IPS-15b (cell line): ENCODE data around the gene CDC26.
"Not testable (repeated sequence)": the region's sequence is repeated elsewhere in the genome, so short reads cannot be mapped to it uniquely, and the experiment has no call there.

Experiments used
- H3K27me3 ChIP-seq: one replicate; pipeline ENCODE4 v1.6.1; 2013; ENCODE audit warnings: low read length; ENCODE audit not compliant: control insufficient read depth, insufficient read depth
- H3K36me3 ChIP-seq: one replicate; pipeline ENCODE4 v1.6.1; 2013; ENCODE audit warnings: low read length; ENCODE audit not compliant: control insufficient read depth, insufficient read depth
- H3K4me1 ChIP-seq: one replicate; pipeline ENCODE4 v1.6.1; 2013; ENCODE audit warnings: mild to moderate bottlenecking, low read length; ENCODE audit not compliant: control insufficient read depth, insufficient read depth
- H3K4me3 ChIP-seq: one replicate; pipeline ENCODE4 v1.5.1; 2013; ENCODE audit warnings: low read depth, low read length
- H3K9ac ChIP-seq: one replicate; pipeline ENCODE4 v1.6.1; 2013; ENCODE audit warnings: low read depth, mild to moderate bottlenecking, low read length
- H3K9me3 ChIP-seq: one replicate; pipeline ENCODE4 v1.6.1; 2013; ENCODE audit warnings: mild to moderate bottlenecking, low read length; ENCODE audit not compliant: control insufficient read depth, insufficient read depth

CDC26 gene

DNA sequence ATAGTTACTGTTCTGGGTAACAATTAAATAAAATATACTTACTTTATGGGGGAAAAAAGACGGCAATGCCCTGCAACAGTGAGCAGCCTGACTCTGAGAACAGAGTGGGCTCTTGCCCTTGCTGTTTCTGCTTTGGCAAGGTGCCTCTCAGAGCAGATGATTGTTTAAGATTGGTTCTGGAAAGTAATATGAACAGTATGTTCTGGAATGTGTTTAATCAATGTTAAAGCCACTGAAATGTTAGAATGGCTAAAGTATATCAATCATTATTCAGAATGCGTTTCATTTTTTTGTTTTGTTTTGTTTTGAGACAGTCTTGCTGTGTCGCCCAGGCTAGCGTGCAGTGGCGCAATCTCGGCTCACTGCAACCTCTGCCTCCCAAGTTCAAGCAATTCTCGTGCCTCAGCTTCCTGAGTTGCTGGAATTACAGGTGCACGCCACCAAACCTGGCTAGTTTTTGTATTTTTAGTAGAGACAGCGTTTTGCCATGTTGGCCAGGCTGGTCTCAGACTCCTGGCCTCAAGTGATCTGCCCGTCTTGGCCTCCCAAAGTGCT lies 39.6 kb downstream of the CDC26 start:
- H3K9me3 ChIP-seq, H3K4me1 ChIP-seq, H3K36me3 ChIP-seq, H3K4me3 ChIP-seq, H3K27me3 ChIP-seq, H3K9ac ChIP-seq: not testable (repeated sequence)

DNA sequence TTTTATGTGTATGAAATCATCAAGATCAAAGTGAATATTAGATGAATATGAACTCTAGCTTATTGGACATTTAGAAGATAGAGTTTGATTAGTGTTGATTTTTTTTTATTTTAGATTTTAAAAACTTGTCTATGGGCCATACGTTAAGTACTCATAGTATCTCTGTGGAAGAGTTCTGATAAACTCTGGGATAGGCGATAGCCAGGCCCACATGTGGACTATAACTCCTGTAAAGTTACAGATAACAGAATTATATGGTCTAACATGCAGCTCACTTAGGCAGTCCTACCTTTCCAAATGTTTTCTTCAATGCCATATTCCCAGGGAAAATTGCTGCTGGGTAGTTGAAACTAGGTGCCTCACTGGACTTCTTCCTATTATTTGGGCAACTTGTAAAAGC lies 43.7 kb downstream of the CDC26 start:
- no peak overlapping the region for H3K9ac ChIP-seq
- H3K4me3 ChIP-seq, result no peak overlapping the region
- H3K27me3 ChIP-seq, result no peaks in the 10 kb centered on the region
- H3K9me3 ChIP-seq, result no peaks in the 10 kb centered on the region
- H3K36me3 ChIP-seq, result peaks cover 2% of the 10 kb centered on the region
- no peaks in the 10 kb centered on the region for H3K4me1 ChIP-seq

DNA sequence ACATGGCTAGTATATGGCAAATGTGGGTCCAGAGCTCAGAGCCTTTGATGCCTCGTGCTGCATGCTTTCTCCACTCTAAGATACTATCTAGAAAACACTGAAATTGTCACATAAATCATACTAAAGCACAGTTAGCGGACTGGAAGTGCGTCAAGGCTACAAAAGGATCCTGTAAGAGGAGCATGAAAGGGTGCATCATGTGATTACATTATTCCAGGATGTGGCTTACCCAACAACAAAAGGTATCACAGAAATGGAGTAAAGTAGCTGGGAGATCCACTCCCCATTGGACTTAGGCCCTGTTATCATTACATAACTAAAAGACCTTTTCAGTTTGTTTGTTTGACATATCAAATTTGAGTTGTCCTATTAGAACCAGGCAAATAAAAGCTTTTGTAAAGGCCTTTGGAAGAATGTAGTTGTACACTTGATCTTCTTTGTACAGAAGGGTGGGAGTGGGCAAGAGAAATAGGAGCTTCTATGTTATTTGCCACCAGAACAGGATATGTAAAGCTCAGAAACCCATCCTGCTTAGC lies 47.2 kb downstream of the CDC26 start:
- Histone ChIP-seq H3K27me3 (no peaks in the 10 kb centered on the region), H3K9me3 (no peaks in the 10 kb centered on the region), H3K4me1 (no peaks in the 10 kb centered on the region), H3K4me3 (no peak overlapping the region), H3K9ac (no peak overlapping the region), H3K36me3 (peaks cover 2% of the 10 kb centered on the region)

DNA sequence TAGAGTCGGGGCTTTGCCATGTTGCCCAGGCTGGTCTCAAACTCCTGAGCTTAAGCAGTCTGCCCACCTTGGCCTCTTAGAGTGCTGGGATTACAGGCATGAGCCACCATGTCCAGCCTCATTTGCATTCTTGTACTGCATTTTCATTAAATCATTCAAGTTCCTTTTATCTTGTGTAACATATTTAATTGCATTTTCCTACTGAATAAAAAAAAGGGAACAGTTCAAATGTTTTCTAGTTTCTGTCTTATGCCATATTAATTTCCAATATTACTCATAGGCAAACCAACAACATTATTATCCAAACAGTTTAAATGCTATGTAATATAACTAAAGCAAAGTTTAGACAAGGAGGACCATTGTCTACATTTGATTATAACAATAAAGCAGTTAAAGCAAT lies 47.9 kb downstream of the CDC26 start:
- Histone ChIP-seq H3K4me3 (no peak overlapping the region), H3K36me3 (peaks cover 2% of the 10 kb centered on the region), H3K4me1 (peaks cover 3% of the 10 kb centered on the region), H3K9me3 (no peaks in the 10 kb centered on the region), H3K27me3 (no peaks in the 10 kb centered on the region), H3K9ac (no peak overlapping the region)

DNA sequence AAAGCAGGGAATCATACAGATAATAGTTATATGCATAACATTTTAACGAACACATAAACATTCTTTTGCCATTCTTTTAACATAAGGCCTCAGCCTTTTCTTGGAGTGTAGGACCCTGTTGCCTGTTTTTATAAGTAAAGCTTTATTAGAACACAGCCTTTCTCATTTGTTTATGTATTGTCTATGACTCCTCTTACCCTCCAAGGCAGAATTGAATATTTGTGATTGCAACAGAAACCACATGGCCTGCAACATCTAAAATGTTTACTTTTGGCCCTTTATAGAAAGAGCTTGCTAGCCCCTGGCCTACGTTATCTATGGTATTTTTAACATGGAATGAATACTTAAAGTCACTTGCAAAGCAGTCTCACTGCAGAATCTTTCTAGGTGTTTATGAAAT lies 51.4 kb downstream of the CDC26 start:
- Histone ChIP-seq H3K9me3 (no peaks in the 10 kb centered on the region), H3K27me3 (no peaks in the 10 kb centered on the region), H3K36me3 (peaks cover 2% of the 10 kb centered on the region), H3K9ac (no peak overlapping the region), H3K4me3 (no peak overlapping the region), H3K4me1 (peaks cover 7% of the 10 kb centered on the region)

DNA sequence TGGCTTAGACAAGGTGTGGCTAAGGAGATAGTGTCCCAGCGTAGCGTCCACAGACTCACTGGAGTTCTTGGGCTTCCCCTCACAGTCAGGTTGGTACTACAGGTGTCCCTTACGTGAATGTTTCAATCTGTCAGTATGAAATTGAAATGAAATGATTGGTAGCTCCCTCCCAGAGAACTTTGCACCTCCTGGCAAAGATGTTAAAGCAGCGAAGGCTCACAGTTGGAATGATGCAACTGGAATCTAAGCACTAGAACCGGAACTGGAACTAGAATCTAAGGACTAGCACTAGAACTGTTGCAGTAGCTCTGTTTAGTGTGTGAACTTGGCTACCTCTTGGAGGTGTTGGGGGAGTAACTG lies 52.9 kb downstream of the CDC26 start:
- Histone ChIP-seq H3K4me3 (peak overlapping the region; percentile 98), H3K27me3 (no peaks in the 10 kb centered on the region), H3K4me1 (peaks cover 7% of the 10 kb centered on the region), H3K9ac (peak overlapping the region; percentile 74), H3K9me3 (no peaks in the 10 kb centered on the region), H3K36me3 (no peaks in the 10 kb centered on the region)

DNA sequence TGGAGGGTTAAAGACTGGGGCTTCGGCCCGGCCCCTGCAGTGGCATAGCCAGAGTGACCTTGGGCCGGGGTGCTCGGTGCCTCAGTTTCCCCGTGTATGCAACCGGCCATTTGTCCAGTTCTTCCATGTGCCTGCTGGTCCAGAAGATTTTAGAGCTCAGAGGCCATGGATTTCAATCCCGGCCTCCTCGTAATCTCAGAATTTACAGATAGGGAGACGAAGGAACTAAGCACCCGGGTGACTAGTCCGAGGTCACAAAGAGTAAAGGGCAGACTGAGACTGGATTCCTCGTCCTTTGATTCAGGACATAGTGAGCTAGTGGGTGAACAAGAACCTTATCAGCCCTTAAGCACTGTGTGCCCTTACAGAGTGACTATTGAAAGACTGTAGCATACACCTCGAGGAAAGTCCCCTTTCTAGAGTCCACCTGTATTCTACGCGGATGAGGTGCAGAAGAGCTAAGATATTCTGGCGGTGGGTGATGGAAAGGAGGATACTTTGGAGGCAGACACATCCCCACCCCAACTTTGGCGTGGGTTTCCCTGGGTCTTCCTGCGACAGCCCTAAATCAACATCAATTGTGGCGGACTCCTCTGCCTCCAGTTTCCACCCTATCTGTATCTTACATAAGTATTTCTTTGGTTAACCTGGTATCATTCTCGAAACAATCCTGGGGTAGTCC lies 53.4 kb downstream of the CDC26 start:
- H3K4me3 ChIP-seq, result peak overlapping the region; percentile 98

DNA sequence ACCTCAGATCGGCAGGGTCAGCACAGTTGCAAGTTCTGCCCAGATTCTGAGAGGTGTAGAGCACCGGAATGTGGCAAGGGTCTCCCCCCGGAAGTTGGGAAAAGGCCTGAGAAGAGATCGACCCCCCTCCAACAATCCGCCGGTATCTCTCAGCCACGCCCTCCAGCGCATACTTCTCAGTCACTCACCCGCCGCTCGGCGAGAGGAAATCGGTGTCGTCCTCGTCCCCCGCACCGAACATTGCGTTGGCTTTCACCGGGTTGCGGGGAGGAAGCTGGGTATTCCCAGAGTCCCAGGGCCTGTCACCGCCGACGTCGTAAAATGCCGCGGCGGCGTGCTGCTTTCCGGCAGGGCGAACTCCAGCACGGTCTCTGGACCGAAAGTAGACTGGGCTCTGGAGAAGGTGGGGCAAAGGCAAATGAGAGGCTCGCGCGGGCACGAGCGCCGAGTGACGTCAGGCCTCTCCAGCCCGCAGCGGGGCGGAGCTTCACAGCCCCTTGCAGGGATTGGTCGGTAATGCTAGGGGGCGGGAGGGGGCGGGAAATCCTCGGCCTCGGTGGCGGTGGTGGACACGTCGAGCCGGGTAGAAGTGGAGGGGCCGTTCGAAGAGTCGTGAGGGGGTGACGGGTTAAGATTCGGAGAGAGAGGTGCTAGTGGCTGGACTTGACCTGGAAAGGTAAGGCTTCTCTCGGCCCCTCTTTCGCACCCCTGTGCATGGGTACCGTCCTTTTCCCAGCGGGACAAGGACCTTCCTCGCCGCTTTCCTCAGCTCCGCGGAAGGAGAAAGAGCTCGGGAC lies 54.2 kb downstream of the CDC26 start, which contains the start of the genes FKBP15 and SLC31A1:
Gene FKBP15 (minus strand): TSS at position 275 of the 797 bp plus-strand sequence. CDS start 34 bp downstream, at position 241.
Gene SLC31A1 (plus strand): TSS at position 542 of the 797 bp plus-strand sequence. CDS start 34,605 bp downstream, outside the sequence.
- peak within 1 kb of the TSS; percentile 98 for H3K4me3 ChIP-seq
- H3K4me1 ChIP-seq, result peaks cover 7% of the 10 kb centered on the region
- H3K9ac ChIP-seq, result peak within 1 kb of the TSS; percentile 74
- no peaks in the 10 kb centered on the region for H3K9me3 ChIP-seq
- no peaks in the 10 kb centered on the region for H3K27me3 ChIP-seq
- H3K36me3 ChIP-seq, result no peaks in the 10 kb centered on the region

More for the DNA sequence above, 53.4 kb downstream of the CDC26 start:
- H3K9me3 ChIP-seq, result no peaks in the 10 kb centered on the region
- peak overlapping the region; percentile 74 for H3K9ac ChIP-seq
- peaks cover 7% of the 10 kb centered on the region for H3K4me1 ChIP-seq
- no peaks in the 10 kb centered on the region for H3K27me3 ChIP-seq
- H3K36me3 ChIP-seq, result no peaks in the 10 kb centered on the region

DNA sequence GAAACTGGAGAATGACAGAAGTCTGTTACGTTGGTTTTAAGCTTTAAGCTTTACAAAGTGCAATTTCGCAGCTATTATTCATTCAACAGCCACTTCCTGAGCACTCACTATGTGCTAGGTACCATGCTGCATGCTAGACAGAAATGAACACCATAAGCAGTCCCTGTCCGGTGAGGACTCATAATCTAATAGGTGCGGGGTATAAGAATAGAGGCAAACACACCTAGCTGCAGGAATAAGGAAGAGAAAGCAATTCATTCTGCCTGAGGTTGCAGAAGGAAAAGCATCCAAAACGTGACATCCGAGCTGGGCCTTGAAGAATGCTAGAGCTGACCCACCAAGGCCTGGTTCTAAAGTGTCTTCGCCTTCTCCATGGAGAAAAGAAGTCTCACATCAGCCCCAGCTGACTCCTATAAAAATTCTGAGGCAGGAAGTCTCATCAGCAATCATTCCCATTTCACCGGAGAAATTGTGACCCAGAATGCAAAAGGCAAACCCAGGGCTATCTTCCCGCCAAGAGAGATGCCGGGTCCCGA lies 54.8 kb downstream of the CDC26 start:
- peak overlapping the region; percentile 68 for H3K9ac ChIP-seq
- H3K4me1 ChIP-seq, result peaks cover 7% of the 10 kb centered on the region

DNA sequence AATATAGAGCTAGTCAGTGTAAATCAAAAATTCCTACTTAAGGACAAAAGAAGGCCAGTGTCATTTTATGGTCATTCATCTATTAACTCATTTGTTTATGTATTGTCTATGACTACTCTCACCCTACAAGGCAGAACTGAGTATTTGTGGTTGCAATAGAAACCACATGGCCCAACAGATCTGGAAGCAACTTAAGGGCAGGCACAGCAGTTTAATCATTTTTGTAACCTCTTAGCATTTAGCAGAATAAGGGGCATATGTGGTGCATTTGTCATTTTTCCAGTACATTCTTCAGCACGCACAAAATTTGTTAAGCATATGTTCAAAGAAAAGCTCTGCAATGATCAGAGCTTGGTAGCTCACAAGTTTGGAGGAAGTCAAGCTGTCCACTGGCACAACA lies 55.4 kb downstream of the CDC26 start:
- H3K27me3 ChIP-seq, result no peaks in the 10 kb centered on the region
- H3K9ac ChIP-seq, result peak overlapping the region; percentile 68
- H3K36me3 ChIP-seq, result no peaks in the 10 kb centered on the region
- H3K9me3 ChIP-seq, result no peaks in the 10 kb centered on the region
- peak overlapping the region; percentile 98 for H3K4me3 ChIP-seq
- H3K4me1 ChIP-seq, result peaks cover 7% of the 10 kb centered on the region

More for the DNA sequence above, 54.8 kb downstream of the CDC26 start:
- Histone ChIP-seq H3K36me3 (no peaks in the 10 kb centered on the region), H3K4me3 (peak overlapping the region; percentile 98), H3K27me3 (no peaks in the 10 kb centered on the region), H3K9me3 (no peaks in the 10 kb centered on the region)

DNA sequence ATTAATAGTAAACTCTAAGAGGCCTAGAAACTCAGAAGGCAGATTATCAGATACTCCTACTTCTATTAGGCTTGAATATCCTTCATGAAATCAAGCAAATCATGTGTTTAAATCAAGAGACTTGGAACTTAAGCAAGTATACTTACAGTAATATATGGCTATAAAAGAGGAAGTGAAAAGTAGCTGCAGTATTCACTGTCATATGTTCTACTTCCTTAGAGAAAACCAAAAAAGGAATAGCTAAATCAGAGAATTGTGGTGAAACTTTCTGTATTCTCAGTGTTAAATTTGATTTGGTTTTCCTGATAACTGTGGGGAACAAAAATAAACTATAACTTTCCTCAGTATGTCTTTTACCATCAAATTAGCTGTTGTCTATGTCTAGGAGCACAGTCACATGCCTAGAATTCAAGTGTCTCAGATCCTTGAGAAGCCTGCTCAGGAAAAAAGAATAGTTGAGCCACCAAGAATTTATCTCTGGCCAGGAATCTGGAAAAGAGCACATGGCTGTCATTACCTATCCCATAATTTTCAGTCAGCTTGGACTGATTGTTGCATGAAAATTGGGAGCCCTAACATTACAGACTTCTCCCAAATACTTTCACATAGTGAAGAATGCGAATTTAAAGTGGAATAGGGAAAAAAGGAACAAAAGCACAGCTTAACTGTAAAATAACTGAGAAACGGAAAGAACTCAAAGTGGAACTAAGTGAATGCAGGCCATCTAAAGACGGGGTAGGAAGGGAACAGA lies 56.0 kb downstream of the CDC26 start:
- no peaks in the 10 kb centered on the region for H3K36me3 ChIP-seq
- H3K27me3 ChIP-seq, result no peaks in the 10 kb centered on the region
- H3K9ac ChIP-seq, result no peak overlapping the region
- no peak overlapping the region for H3K4me3 ChIP-seq
- H3K9me3 ChIP-seq, result no peaks in the 10 kb centered on the region
- peaks cover 7% of the 10 kb centered on the region for H3K4me1 ChIP-seq
